ENCODE data around the gene PCK2. TPM values are rescaled to one million over a fixed set of nuclear protein-coding genes. Genes with fewer than 3 reads are reported as not detected.
A peak's percentile ranks its signal among the peaks of the same experiment; 100 is the strongest.

The PCK2 gene
- total and polyA plus RNA-seq, 2 of the 13 experiments (the other 11 are each of a cell fraction or from before 2014, with no cell fraction given): 129 to 272 TPM

DNA sequence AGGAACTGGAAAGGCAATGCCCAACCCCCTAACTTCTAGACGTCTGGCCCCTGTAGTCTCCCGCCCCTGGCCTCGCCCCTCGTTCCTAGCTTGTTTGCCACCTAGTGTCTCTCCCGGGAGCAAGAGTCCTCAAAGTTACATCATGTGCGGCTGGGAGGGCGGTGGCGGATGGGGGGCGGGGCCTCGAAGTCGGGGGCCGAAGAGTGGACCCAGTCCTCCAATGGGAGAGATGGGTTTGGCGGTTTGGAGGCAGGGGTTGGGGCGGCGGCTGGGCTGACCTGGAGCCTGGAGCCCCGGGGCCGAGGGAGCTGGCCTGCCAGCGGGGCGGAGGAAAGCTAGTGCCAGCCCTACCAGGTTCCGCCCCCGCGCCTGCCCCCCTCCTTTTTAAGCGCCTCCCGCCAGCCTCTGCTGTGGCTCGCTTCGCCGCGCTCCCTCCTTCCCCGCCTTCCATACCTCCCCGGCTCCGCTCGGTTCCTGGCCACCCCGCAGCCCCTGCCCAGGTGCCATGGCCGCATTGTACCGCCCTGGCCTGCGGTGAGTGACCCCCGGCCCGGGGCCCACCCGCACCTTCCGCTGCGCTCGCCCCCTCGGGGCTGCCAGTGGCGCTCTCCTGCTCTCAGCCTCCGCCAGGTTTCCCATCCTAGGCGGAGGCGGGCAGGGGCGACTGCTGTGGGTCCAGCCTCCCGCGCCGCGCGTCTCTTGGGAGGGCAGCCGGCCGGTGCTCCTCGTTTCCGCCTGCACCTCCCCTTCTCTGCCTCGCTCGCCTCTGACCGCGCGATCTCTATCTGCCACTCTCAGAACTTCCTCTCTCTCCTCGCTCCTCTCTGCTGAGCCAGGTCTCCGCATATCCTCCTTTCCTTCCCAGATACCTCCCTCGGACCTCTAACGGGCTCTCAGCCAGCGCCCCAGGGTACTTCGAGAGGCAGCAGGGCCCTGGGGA lies at the start of gene PCK2 (continued):
- TF ChIP-seq, protein P1, sequence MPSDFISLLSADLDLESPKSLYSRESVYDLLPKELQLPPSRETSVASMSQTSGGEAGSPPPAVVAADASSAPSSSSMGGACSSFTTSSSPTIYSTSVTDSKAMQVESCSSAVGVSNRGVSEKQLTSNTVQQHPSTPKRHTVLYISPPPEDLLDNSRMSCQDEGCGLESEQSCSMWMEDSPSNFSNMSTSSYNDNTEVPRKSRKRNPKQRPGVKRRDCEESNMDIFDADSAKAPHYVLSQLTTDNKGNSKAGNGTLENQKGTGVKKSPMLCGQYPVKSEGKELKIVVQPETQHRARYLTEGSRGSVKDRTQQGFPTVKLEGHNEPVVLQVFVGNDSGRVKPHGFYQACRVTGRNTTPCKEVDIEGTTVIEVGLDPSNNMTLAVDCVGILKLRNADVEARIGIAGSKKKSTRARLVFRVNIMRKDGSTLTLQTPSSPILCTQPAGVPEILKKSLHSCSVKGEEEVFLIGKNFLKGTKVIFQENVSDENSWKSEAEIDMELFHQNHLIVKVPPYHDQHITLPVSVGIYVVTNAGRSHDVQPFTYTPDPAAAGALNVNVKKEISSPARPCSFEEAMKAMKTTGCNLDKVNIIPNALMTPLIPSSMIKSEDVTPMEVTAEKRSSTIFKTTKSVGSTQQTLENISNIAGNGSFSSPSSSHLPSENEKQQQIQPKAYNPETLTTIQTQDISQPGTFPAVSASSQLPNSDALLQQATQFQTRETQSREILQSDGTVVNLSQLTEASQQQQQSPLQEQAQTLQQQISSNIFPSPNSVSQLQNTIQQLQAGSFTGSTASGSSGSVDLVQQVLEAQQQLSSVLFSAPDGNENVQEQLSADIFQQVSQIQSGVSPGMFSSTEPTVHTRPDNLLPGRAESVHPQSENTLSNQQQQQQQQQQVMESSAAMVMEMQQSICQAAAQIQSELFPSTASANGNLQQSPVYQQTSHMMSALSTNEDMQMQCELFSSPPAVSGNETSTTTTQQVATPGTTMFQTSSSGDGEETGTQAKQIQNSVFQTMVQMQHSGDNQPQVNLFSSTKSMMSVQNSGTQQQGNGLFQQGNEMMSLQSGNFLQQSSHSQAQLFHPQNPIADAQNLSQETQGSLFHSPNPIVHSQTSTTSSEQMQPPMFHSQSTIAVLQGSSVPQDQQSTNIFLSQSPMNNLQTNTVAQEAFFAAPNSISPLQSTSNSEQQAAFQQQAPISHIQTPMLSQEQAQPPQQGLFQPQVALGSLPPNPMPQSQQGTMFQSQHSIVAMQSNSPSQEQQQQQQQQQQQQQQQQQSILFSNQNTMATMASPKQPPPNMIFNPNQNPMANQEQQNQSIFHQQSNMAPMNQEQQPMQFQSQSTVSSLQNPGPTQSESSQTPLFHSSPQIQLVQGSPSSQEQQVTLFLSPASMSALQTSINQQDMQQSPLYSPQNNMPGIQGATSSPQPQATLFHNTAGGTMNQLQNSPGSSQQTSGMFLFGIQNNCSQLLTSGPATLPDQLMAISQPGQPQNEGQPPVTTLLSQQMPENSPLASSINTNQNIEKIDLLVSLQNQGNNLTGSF (CRISPR knock-in tag; IDR thresholded peaks at IDR 0.05): peak; percentile 87
- TF ChIP-seq NFE2 (CRISPR knock-in tag; IDR thresholded peaks at IDR 0.05) (0 out of 2 replicates have a peak, but pooled peaks have one; percentile 14), ZNF615 (CRISPR knock-in tag; IDR thresholded peaks at IDR 0.05; ENCODE audit: borderline replicate concordance) (no peak), CHD2 (IDR thresholded peaks at IDR 0.05; ENCODE audit: low read depth, low read length) (peak; percentile 34; the same call in 1 of the 2 replicates), ARNT (IDR thresholded peaks at IDR 0.05) (no peak), ZNF563 (CRISPR knock-in tag; IDR thresholded peaks at IDR 0.05) (no peak), TARDBP (CRISPR knock-in tag; IDR thresholded peaks at IDR 0.05) (peak; percentile 96), ZNF781 (CRISPR knock-in tag; IDR thresholded peaks at IDR 0.05; ENCODE audit: borderline replicate concordance, not compliant biosample characterization) (peak; percentile 98), ZNF570 (CRISPR knock-in tag; IDR thresholded peaks at IDR 0.05; ENCODE audit: borderline replicate concordance) (no peak), ZBTB21 (CRISPR knock-in tag; IDR thresholded peaks at IDR 0.05) (no peak; the same call in 1 of the 2 replicates), KAT8 (CRISPR knock-in tag; IDR thresholded peaks at IDR 0.05) (peak; percentile 93), PHB2 (IDR thresholded peaks at IDR 0.05; ENCODE audit: partially characterized antibody) (no peak)
- TF ChIP-seq, protein P2, sequence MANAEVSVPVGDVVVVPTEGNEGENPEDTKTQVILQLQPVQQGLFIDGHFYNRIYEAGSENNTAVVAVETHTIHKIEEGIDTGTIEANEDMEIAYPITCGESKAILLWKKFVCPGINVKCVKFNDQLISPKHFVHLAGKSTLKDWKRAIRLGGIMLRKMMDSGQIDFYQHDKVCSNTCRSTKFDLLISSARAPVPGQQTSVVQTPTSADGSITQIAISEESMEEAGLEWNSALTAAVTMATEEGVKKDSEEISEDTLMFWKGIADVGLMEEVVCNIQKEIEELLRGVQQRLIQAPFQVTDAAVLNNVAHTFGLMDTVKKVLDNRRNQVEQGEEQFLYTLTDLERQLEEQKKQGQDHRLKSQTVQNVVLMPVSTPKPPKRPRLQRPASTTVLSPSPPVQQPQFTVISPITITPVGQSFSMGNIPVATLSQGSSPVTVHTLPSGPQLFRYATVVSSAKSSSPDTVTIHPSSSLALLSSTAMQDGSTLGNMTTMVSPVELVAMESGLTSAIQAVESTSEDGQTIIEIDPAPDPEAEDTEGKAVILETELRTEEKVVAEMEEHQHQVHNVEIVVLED (CRISPR knock-in tag; IDR thresholded peaks at IDR 0.05; ENCODE audit: borderline replicate concordance): peak; percentile 52
- TF ChIP-seq, protein P3, sequence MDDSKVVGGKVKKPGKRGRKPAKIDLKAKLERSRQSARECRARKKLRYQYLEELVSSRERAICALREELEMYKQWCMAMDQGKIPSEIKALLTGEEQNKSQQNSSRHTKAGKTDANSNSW (CRISPR knock-in tag; IDR thresholded peaks at IDR 0.05; ENCODE audit: borderline replicate concordance): no peak; the same call in none of the 2 replicates
- TF ChIP-seq, protein P4, sequence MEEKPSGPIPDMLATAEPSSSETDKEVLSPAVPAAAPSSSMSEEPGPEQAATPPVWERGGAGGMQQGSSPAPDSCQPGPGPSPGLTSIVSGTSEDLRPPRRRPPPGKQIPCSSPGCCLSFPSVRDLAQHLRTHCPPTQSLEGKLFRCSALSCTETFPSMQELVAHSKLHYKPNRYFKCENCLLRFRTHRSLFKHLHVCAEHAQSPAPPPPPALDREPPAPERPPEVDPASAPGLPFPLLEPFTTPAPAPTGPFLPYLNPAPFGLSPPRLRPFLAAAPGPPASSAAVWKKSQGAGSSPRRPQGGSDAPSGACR (CRISPR knock-in tag; IDR thresholded peaks at IDR 0.05): no peak
- TF ChIP-seq, protein P5, sequence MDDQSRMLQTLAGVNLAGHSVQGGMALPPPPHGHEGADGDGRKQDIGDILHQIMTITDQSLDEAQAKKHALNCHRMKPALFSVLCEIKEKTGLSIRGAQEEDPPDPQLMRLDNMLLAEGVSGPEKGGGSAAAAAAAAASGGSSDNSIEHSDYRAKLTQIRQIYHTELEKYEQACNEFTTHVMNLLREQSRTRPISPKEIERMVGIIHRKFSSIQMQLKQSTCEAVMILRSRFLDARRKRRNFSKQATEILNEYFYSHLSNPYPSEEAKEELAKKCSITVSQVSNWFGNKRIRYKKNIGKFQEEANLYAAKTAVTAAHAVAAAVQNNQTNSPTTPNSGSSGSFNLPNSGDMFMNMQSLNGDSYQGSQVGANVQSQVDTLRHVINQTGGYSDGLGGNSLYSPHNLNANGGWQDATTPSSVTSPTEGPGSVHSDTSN (CRISPR knock-in tag; IDR thresholded peaks at IDR 0.05; ENCODE audit: borderline replicate concordance): peak; percentile 92
- TF ChIP-seq, protein P6, sequence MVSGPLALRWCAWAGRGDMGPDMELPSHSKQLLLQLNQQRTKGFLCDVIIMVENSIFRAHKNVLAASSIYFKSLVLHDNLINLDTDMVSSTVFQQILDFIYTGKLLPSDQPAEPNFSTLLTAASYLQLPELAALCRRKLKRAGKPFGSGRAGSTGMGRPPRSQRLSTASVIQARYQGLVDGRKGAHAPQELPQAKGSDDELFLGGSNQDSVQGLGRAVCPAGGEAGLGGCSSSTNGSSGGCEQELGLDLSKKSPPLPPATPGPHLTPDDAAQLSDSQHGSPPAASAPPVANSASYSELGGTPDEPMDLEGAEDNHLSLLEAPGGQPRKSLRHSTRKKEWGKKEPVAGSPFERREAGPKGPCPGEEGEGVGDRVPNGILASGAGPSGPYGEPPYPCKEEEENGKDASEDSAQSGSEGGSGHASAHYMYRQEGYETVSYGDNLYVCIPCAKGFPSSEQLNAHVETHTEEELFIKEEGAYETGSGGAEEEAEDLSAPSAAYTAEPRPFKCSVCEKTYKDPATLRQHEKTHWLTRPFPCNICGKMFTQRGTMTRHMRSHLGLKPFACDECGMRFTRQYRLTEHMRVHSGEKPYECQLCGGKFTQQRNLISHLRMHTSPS (CRISPR knock-in tag; IDR thresholded peaks at IDR 0.05; ENCODE audit: low read depth): peak; percentile 98; the same call in 1 of the 2 replicates
